ENCODE measurements around the gene CERS6.

CERS6 gene

GRCh38 chr2:168584911-168585310 lies 128.8 kb downstream of the CERS6 start:
- H3K27ac ChIP-seq: no peak overlapping the region
- TF ChIP-seq ZFX (IDR thresholded peaks at IDR 0.05; ENCODE audit: borderline replicate concordance): no peak
- TF ChIP-seq, protein P1, sequence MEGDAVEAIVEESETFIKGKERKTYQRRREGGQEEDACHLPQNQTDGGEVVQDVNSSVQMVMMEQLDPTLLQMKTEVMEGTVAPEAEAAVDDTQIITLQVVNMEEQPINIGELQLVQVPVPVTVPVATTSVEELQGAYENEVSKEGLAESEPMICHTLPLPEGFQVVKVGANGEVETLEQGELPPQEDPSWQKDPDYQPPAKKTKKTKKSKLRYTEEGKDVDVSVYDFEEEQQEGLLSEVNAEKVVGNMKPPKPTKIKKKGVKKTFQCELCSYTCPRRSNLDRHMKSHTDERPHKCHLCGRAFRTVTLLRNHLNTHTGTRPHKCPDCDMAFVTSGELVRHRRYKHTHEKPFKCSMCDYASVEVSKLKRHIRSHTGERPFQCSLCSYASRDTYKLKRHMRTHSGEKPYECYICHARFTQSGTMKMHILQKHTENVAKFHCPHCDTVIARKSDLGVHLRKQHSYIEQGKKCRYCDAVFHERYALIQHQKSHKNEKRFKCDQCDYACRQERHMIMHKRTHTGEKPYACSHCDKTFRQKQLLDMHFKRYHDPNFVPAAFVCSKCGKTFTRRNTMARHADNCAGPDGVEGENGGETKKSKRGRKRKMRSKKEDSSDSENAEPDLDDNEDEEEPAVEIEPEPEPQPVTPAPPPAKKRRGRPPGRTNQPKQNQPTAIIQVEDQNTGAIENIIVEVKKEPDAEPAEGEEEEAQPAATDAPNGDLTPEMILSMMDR (IDR thresholded peaks at IDR 0.05): no peak

DNA sequence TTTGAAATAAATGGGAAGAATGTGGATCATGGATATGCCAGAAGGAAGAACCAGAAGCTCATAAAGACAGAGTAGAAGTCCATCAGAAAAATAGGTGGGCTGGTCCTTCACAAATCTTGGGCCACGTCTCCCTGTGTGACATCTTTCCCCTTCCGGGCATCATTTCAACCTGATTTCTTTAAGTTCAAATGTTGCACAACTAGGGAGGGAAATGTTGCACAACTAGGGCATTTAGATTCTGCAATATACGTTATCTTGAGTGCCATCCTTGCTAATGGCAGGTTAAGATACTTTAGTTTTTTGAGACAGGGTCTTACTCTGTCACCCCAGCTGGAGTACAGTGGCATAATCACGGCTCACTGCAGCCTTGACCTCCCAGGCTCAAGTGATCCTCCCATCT lies 129.6 kb downstream of the CERS6 start:
- no peak for TF ChIP-seq ZFX (IDR thresholded peaks at IDR 0.05; ENCODE audit: borderline replicate concordance)
- TF ChIP-seq, protein P1 (IDR thresholded peaks at IDR 0.05): no peak

GRCh38 chr2:168587307-168587706 lies 131.2 kb downstream of the CERS6 start:
- no peak overlapping the region for H3K27ac ChIP-seq
- TF ChIP-seq, protein P1 (IDR thresholded peaks at IDR 0.05): no peak
- TF ChIP-seq ZFX (IDR thresholded peaks at IDR 0.05; ENCODE audit: borderline replicate concordance): no peak

More for the DNA sequence above, 129.6 kb downstream of the CERS6 start:
- H3K27ac ChIP-seq: no peak overlapping the region

DNA sequence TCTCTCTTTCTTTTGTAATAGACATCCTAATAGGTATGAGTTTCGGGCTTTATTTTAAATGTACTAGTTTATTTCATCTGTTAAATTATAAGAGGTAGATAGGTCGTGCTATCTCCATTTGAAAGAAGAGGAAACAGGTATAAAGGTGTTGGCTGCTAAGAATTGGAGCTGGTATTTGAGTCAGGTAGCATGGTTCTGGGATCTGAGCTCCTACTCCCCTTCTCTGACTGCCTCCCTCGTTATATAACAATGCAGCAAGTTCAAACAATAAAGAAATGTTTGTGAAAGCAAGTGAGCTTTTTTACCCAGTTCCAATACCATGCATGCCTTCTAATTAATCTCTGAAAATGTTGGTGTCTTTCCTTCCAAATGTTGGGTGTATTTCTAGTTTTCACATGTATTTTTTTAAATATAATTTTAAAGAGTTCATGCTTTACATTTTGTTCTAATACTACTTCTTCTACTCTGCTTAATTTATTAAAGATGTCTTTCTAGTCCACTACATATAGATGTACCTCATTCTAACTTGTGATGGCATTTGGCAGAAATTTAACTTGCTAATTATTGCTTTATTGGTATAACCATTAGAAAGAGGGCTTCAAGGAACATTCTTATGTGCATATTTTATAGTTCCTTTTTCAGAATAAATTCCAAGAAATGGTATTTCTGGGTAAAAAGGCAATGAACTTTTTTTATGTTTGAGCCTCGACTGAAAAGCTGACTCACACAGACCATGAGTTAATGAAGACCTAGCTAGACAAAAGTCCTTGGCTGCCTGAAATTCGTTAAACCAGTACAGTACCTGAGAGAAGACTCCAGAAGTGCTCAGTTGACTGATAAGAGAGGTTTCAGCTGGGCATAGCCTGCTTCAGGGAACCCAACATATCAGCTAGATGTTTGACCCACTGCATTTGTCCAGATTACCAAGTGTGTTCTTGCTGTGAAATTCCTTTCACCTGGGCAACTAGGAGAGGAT lies 133.5 kb downstream of the CERS6 start:
- TF ChIP-seq ZFX (IDR thresholded peaks at IDR 0.05; ENCODE audit: borderline replicate concordance): no peak
- TF ChIP-seq, protein P1 (IDR thresholded peaks at IDR 0.05): no peak
- H3K27ac ChIP-seq: no peak overlapping the region

DNA sequence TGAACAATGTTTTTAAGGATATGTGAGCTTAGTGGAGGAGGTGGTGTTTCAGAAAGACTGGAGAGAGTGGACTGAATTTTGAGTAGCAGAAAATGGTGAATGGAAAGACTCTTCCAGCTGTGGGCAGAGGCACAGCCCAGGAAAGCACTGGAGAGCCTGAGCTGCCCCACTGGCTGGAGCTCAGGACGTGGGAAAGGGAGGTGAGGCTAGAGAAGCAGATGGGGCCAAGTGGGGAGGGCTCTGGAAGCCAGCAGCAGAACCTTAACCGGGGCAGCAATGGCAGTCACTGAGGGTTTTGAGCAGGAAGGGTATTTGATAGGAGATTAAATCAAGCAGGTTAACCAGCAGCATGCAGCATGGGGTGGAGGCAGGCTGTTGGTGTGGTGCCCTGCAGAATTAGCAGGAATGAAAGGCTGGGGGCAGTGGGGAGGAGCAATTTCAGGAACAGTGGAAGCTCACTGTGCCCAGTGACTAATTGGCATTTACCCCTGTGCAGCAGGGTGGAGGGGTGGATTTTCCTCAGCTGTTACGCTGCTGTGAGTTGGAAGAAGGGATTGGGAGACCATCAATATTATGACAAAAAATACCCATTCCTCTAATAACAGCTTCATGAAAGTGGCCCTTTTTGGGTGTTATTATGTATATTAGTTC lies 136.2 kb downstream of the CERS6 start:
- TF ChIP-seq, protein P1 (IDR thresholded peaks at IDR 0.05): no peak
- no peak for TF ChIP-seq ZFX (IDR thresholded peaks at IDR 0.05; ENCODE audit: borderline replicate concordance)
- no peak overlapping the region for H3K27ac ChIP-seq

GRCh38 chr2:168593713-168594112 lies 137.6 kb downstream of the CERS6 start:
- no peak for TF ChIP-seq ZFX (IDR thresholded peaks at IDR 0.05; ENCODE audit: borderline replicate concordance)
- H3K27ac ChIP-seq: no peak overlapping the region

DNA sequence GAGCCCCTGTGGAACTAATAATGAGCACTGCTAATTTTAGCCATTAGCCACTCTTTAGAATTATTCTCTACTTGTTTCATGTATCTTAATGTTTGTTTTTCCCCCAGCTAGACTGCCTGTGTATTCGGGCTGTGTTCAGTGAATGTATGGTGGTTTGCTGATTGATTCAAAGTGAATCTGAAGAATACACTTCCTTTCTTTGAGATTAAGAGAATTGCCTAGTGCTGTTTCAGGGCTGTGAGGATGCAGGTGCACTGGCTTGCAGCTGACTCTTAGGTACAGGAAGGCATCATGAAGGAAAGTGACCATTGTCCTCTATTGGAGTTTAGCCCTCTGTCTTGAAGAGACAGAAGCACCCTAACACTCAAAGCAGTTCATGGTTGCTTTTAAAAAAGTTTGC lies 138.7 kb downstream of the CERS6 start:
- TF ChIP-seq, protein P1 (IDR thresholded peaks at IDR 0.05): no peak
- TF ChIP-seq ZFX (IDR thresholded peaks at IDR 0.05; ENCODE audit: borderline replicate concordance): no peak
- H3K27ac ChIP-seq: no peak overlapping the region

Measured in 22Rv1 (cell line).